Neural cell (in vitro differentiated cells): Measurements from ENCODE around the gene ZNF618. TPM values are rescaled to one million over a fixed set of nuclear protein-coding genes. Genes with fewer than 3 reads are reported as not detected.

ENCODE experiments used
- H2AFZ ChIP-seq: fragments of 200-600, 300-800 bp; sonication (generic), shearing (Covaris generic); 2 replicates; pipeline ENCODE4 v1.6.0; 2014; ENCODE audit warnings: low read depth, mild to moderate bottlenecking, antibody characterized with exemption, low read length, moderate library complexity
- H3F3A ChIP-seq: fragments of 200-600 bp; shearing (Covaris generic); 2 replicates; pipeline ENCODE4 v1.6.1; 2016; ENCODE audit warnings: mild to moderate bottlenecking, moderate library complexity, mixed read lengths, antibody characterized with exemption, low read length; ENCODE audit not compliant: insufficient read depth, poor library complexity, severe bottlenecking
- H3K27ac ChIP-seq: fragments of 200-600, 300-800 bp; sonication (generic), shearing (Covaris generic); 2 replicates; pipeline ENCODE4 v1.5.1; 2014; ENCODE audit warnings: mild to moderate bottlenecking, low read length, moderate library complexity
- H3K27me3 ChIP-seq: fragments of 300-800, 200-600 bp; sonication (generic), shearing (Covaris generic); 2 replicates; pipeline ENCODE4 v1.6.0; 2014; ENCODE audit warnings: mild to moderate bottlenecking, low read depth, low read length, moderate library complexity; ENCODE audit not compliant: insufficient read depth
- H3K36me3 ChIP-seq: fragments of 300-800, 200-600 bp; sonication (generic), shearing (Covaris generic); 2 replicates; pipeline ENCODE4 v1.5.1; 2014; ENCODE audit warnings: mild to moderate bottlenecking, antibody characterized with exemption, low read length, moderate library complexity; ENCODE audit not compliant: insufficient read depth
- H3K4me2 ChIP-seq: fragments of 300-800, 200-600 bp; sonication (generic), shearing (Covaris generic); 2 replicates; pipeline ENCODE4 v1.6.0; 2014; ENCODE audit warnings: mild to moderate bottlenecking, low read length
- H3K4me3 ChIP-seq: fragments of 300-800, 200-600 bp; sonication (generic), shearing (Covaris generic); 2 replicates; pipeline ENCODE4 v1.5.1; 2014; ENCODE audit warnings: mild to moderate bottlenecking, low read length, moderate library complexity
- H3K79me2 ChIP-seq: fragments of 200-600 bp; shearing (Covaris generic); replicated peaks from 2 replicates; pipeline ENCODE4 v1.6.0; 2014; ENCODE audit warnings: mild to moderate bottlenecking, low read length, moderate library complexity; ENCODE audit not compliant: insufficient read depth
- H3K9ac ChIP-seq: fragments of 300-800, 200-600 bp; sonication (generic), shearing (Covaris generic); 2 replicates; pipeline ENCODE4 v1.6.1; 2016; ENCODE audit warnings: mild to moderate bottlenecking, low read length, mixed read lengths
- H3K9me2 ChIP-seq: fragments of 200-600 bp; shearing (Covaris generic); 2 replicates; pipeline ENCODE4 v1.6.1; 2016; ENCODE audit warnings: mild to moderate bottlenecking, low read length, mixed read lengths; ENCODE audit not compliant: insufficient read depth
- H3K9me3 ChIP-seq: fragments of 200-600, 300-800 bp; sonication (generic), shearing (Covaris generic); 2 replicates; pipeline ENCODE4 v1.6.1; 2016; ENCODE audit warnings: mild to moderate bottlenecking, mixed run types, low read length, moderate library complexity, mixed read lengths
- H4K20me1 ChIP-seq: fragments of 200-600 bp; shearing (Covaris generic); 2 replicates; pipeline ENCODE4 v1.6.1; 2016; ENCODE audit warnings: mild to moderate bottlenecking, mixed run types; ENCODE audit not compliant: insufficient read depth
- EP300 ChIP-seq: fragments of 450-650 bp; conservative IDR thresholded peaks from 2 replicates; pipeline ENCODE4 v1.6.1; 2014; ENCODE audit warnings: antibody characterized with exemption, mild to moderate bottlenecking, moderate library complexity; ENCODE audit not compliant: poor library complexity, severe bottlenecking
- EZH2 ChIP-seq: fragments of 200-600, 300-800 bp; shearing (Covaris generic), sonication (generic); IDR thresholded peaks from 2 replicates; pipeline ENCODE4 v1.6.1; 2014; ENCODE audit warnings: antibody characterized with exemption, low read length, borderline replicate concordance, mild to moderate bottlenecking; ENCODE audit not compliant: insufficient read depth, poor library complexity, severe bottlenecking
- MXI1 ChIP-seq: fragments of 450-650 bp; conservative IDR thresholded peaks from 2 replicates; pipeline ENCODE4 v1.6.1; 2014; ENCODE audit warnings: antibody characterized with exemption, mild to moderate bottlenecking; ENCODE audit not compliant: poor library complexity, severe bottlenecking
- POLR2AphosphoS5 ChIP-seq: IDR thresholded peaks from 2 replicates; pipeline ENCODE4 v1.6.1; 2012
- RAD21 ChIP-seq: fragments of 450-650 bp; conservative IDR thresholded peaks from 2 replicates; pipeline ENCODE4 v1.6.1; 2014; ENCODE audit warnings: antibody characterized with exemption, mild to moderate bottlenecking, moderate library complexity
- SMC3 ChIP-seq: fragments of 450-650 bp; conservative IDR thresholded peaks from 2 replicates; pipeline ENCODE4 v1.6.1; 2014; ENCODE audit warnings: antibody characterized with exemption, mild to moderate bottlenecking, moderate library complexity; ENCODE audit not compliant: poor library complexity
- TAF1 ChIP-seq: IDR thresholded peaks from 2 replicates; pipeline ENCODE4 v1.6.1; 2012; ENCODE audit warnings: low read depth
- polyA plus RNA-seq: library from polyadenylated mRNA; depleted of rRNA; stranded (reverse); fragments of >200 nt; gene quantifications from 2 replicates; pipeline ENCODE4 v1.2.3, GENCODE V29; 2014
- TF ChIP-seq, protein P1 (sequence below): IDR thresholded peaks from 2 replicates; pipeline ENCODE4 v1.6.1; 2012; ENCODE audit warnings: borderline replicate concordance

Gene ZNF618
- polyA plus RNA-seq, 1 donor from 2014 or later, result 7.1 TPM

- H3K36me3 ChIP-seq, result peaks cover 16% of the 10 kb centered on the region
- H3K4me3 ChIP-seq, result no peak overlapping the region
Observed at GRCh38 chr9:114004221-114004716, 128.2 kb downstream of the ZNF618 start.

GRCh38 chr9:114005371-114006154 lies 129.5 kb downstream of the ZNF618 start:
- no peak overlapping the region for H3K9ac ChIP-seq
- no peaks in the 10 kb centered on the region for H3K9me2 ChIP-seq
- H3K36me3 ChIP-seq, result peaks cover 17% of the 10 kb centered on the region
- H4K20me1 ChIP-seq, result no peaks in the 10 kb centered on the region
- no peaks in the 10 kb centered on the region for H3F3A ChIP-seq
- TF ChIP-seq POLR2AphosphoS5 (no peak), SMC3 (no peak), MXI1 (no peak)
- TF ChIP-seq, protein P1, sequence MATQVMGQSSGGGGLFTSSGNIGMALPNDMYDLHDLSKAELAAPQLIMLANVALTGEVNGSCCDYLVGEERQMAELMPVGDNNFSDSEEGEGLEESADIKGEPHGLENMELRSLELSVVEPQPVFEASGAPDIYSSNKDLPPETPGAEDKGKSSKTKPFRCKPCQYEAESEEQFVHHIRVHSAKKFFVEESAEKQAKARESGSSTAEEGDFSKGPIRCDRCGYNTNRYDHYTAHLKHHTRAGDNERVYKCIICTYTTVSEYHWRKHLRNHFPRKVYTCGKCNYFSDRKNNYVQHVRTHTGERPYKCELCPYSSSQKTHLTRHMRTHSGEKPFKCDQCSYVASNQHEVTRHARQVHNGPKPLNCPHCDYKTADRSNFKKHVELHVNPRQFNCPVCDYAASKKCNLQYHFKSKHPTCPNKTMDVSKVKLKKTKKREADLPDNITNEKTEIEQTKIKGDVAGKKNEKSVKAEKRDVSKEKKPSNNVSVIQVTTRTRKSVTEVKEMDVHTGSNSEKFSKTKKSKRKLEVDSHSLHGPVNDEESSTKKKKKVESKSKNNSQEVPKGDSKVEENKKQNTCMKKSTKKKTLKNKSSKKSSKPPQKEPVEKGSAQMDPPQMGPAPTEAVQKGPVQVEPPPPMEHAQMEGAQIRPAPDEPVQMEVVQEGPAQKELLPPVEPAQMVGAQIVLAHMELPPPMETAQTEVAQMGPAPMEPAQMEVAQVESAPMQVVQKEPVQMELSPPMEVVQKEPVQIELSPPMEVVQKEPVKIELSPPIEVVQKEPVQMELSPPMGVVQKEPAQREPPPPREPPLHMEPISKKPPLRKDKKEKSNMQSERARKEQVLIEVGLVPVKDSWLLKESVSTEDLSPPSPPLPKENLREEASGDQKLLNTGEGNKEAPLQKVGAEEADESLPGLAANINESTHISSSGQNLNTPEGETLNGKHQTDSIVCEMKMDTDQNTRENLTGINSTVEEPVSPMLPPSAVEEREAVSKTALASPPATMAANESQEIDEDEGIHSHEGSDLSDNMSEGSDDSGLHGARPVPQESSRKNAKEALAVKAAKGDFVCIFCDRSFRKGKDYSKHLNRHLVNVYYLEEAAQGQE, result no peak
- no peak overlapping the region for H3K27ac ChIP-seq
- no peak overlapping the region for H2AFZ ChIP-seq
- H3K9me3 ChIP-seq, result no peaks in the 10 kb centered on the region
- no peak overlapping the region for H3K4me3 ChIP-seq
- H3K4me2 ChIP-seq, result no peak overlapping the region
- no peaks in the 10 kb centered on the region for H3K27me3 ChIP-seq
- no peaks in the 10 kb centered on the region for H3K79me2 ChIP-seq

More at GRCh38 chr9:114004221-114004716, 128.2 kb downstream of the ZNF618 start:
- Histone ChIP-seq H3K79me2 (no peaks in the 10 kb centered on the region), H3K9ac (no peak overlapping the region), H3K9me3 (no peaks in the 10 kb centered on the region), H3F3A (no peaks in the 10 kb centered on the region), H3K9me2 (no peaks in the 10 kb centered on the region), H3K27me3 (no peaks in the 10 kb centered on the region), H3K27ac (no peak overlapping the region), H4K20me1 (no peaks in the 10 kb centered on the region), H2AFZ (no peak overlapping the region), H3K4me2 (no peak overlapping the region)
- TF ChIP-seq TAF1, result no peak
- TF ChIP-seq, protein P1, result no peak

DNA sequence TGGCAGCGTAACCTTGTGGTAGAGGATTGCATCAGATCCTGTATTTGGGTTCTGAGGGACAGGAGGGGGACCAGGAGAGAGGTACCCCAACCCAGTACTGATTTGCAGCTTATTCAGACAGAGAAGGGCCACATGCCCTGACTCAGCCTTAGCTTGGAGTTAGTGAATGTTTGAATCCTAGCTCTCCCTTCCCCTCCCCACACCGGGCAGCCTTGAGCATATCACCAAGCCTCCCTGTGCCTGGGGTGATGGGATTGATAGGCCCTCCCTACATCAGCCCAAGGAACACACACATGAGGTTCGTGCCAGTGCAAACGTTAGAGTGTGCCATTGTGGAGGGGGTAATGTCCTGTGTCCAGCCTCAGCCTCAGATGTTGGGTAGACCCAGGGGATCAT lies 130.0 kb downstream of the ZNF618 start:
- no peaks in the 10 kb centered on the region for H3K9me3 ChIP-seq
- no peak overlapping the region for H3K4me2 ChIP-seq
- H3K9ac ChIP-seq, result no peak overlapping the region
- no peak overlapping the region for H3K27ac ChIP-seq
- H2AFZ ChIP-seq, result no peak overlapping the region
- H3K4me3 ChIP-seq, result no peak overlapping the region
- H3K9me2 ChIP-seq, result no peaks in the 10 kb centered on the region
- H3K27me3 ChIP-seq, result no peaks in the 10 kb centered on the region
- H3K79me2 ChIP-seq, result no peaks in the 10 kb centered on the region
- H4K20me1 ChIP-seq, result no peaks in the 10 kb centered on the region
- no peaks in the 10 kb centered on the region for H3F3A ChIP-seq
- H3K36me3 ChIP-seq, result peaks cover 22% of the 10 kb centered on the region
- TF ChIP-seq SMC3, result no peak
- TF ChIP-seq TAF1, result no peak
- TF ChIP-seq RAD21, result no peak
- TF ChIP-seq MXI1, result no peak
- TF ChIP-seq EP300, result no peak
- no peak for TF ChIP-seq EZH2
- TF ChIP-seq, protein P1, result no peak
- no peak for TF ChIP-seq POLR2AphosphoS5
